Ovary (tissue), 3 donors: Measurements from ENCODE around the gene ITGB2.

Experiments used
- POLR2A ChIP-seq: fragments of 450-650 bp; IDR thresholded peaks from one replicate; pipeline ENCODE4 v1.6.1; 2017; ENCODE audit warnings: antibody characterized with exemption, mild to moderate bottlenecking, moderate library complexity
- TF ChIP-seq, protein P1 (sequence below), 3 donors: fragments of 450-650 bp in 2 of 3; fragments of 200-600 bp in 1 of 3; IDR thresholded peaks; one replicate each; pipeline versions ENCODE4 v1.5.1 to v1.8.0; 2016 to 2022; ENCODE audit warnings: antibody characterized with exemption in 3 of 3, mild to moderate bottlenecking in 1 of 3
- donor health status: DM: no; HTN: no; CAD: no.

DNA sequence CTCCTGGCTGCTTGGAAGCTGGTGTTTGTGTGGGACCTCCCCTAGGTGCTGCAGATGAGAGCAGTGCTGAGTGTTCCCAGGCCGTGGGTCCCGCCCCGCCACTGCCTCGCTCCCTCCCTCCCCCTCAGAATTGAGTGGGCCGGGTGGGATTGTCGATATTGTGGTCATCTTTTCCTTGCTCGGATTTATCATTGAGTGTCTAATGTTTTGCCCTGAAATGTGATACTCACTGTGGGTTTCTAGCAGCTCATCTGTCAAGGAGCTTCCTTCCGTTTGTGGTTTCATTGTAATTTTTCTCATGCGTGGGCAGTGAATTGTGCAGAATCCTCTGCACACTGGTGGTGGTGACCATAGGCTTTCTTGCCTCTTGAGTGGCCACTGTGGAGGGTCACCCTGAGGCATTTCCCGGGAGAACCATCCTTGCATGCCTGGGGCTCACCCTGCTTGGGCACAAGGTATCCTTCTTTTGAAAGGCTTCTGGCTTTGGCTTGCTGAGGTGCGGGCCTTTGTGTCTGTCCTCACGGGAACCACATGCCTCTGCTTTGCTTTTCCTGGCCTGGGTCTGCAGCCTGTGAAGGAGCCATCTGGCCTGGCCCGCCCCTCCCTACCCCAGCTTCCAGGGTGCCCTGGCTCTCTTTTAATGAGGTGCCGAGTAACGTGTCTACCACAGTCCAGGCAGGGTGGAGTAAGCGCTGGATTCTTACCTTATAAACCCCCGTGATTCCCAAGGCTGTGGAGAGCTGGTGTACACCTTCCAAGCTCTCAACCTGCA lies 44.7 kb upstream of the ITGB2 start:
- TF ChIP-seq, protein P1, sequence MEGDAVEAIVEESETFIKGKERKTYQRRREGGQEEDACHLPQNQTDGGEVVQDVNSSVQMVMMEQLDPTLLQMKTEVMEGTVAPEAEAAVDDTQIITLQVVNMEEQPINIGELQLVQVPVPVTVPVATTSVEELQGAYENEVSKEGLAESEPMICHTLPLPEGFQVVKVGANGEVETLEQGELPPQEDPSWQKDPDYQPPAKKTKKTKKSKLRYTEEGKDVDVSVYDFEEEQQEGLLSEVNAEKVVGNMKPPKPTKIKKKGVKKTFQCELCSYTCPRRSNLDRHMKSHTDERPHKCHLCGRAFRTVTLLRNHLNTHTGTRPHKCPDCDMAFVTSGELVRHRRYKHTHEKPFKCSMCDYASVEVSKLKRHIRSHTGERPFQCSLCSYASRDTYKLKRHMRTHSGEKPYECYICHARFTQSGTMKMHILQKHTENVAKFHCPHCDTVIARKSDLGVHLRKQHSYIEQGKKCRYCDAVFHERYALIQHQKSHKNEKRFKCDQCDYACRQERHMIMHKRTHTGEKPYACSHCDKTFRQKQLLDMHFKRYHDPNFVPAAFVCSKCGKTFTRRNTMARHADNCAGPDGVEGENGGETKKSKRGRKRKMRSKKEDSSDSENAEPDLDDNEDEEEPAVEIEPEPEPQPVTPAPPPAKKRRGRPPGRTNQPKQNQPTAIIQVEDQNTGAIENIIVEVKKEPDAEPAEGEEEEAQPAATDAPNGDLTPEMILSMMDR (IDR thresholded peaks at IDR 0.05): no peak
- TF ChIP-seq POLR2A: no peak
